Superior temporal gyrus (tissue), 1 donor: Measurements from ENCODE around the gene SRP14.

Experiments used
- DNase-seq: peaks from one replicate; pipeline ENCODE4 v3.0.0-alpha.2; 2016; ENCODE audit errors: extremely low spot score

Gene SRP14

DNA sequence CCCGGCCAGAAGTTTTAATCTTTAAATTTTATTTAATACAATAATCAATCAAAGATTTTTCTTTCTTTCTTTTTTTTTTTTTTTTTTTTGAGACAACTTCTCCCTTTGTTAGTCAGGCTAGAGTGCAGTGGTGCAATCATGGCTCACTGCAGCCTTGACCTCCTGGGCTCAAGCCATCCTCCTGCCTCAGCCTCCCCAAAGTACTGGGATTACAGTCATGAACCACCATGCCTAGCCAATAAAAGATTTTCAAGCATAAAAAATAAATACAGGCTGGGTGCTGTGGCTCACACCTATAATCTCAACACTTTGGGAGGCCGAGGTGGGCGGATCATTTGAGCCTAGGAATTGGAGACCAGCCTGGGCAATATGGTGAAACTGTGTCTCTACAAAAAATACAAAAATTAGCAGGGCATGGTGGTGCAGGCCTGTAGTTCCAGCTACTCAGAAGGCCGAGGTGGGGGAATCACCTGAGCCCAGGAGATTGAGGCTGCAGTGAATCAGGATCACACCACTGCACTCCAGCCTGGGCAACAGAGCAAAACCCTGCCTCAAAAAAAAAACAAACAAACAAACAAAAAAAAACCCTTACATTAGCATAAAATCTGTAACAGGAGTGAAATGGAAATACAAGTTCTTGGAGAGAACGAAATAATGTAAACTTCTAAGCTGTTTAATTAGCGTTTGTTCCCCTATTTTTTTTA lies 29.1 kb upstream of the SRP14 start:
- no peak for DNase-seq

DNA sequence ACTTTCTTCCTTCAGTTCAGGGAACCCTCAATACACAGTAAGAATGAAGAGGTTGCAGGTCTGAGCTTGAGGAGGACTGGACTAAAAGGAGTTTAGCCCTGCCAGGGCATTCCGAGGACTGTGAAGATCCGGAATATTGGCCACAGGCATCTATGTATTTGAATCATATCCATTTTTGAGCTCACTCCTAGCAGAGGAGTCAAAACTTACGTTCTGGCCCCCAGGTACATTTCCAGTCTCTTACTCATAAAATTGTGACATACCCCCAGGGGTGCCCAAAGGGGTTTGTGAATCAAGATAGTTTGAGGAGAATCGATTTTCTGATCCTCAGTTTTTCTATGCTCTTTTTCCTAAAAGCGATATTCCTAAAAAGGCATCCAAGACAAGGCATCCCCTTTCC lies 27.6 kb upstream of the SRP14 start:
- no peak for DNase-seq

- no peak for DNase-seq
Measured at GRCh38 chr15:40065166-40065565, 26.2 kb upstream of the SRP14 start.

DNA sequence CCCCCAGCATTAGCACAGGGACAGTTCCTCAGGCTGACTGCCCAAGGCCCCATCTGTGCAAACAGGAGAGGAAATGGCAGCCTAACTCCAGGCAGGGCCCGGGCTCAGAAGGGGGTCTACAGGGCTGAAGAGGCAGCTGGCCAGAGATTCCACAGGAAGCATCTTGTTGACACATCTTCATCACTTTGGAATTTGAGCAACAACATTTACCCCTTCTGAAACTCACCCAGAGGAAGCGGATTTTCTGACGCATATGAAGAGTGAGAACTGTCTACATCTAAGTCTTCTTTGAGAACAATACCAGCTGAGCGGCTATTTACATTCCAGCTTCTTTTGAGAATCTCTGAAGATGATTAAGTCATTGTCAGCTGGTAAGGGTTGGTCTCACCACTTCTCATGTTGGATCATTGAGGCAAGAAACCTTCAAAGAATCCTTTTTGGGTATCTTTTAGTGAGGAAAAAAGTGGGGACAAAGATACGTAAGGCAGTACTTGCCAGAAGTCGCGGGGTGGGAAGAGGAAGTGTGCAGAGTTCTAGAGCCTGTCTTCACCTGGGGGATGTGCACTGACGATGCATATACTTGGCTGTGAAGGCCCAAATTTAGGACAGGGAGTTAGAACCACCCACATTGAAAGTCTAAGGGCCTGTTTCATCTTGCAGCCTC lies 25.4 kb upstream of the SRP14 start:
- DNase-seq: no peak

DNA sequence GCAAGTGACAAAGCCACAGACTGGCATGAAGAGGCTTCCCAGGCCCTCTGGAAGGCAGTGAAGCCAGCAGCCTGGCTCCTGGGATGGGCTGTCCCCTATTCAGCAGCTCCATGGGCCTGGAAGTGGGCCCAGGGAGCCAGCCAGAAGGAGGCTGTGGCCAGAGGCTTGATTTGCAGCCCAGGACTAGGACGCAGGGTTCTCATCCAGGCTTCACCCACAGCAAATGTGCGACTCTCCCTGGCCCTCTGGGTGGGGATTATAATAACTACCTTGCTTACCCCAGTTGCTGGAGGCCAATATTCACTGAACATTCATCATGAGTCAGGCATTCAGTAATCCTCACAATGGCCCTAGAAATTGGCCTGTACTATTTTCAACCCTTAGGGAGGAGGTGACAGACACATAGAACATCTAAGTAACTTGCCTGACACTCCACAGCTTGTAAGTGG lies 24.6 kb upstream of the SRP14 start:
- DNase-seq: no peak

GRCh38 chr15:40062816-40063562 lies 24.0 kb upstream of the SRP14 start:
- no peak for DNase-seq

- DNase-seq: no peak
Measured at GRCh38 chr15:40061212-40061901, 22.4 kb upstream of the SRP14 start.

- DNase-seq: no peak
Measured at GRCh38 chr15:40060236-40060961, 21.4 kb upstream of the SRP14 start.

GRCh38 chr15:40059821-40060220 lies 20.8 kb upstream of the SRP14 start:
- no peak for DNase-seq

- no peak for DNase-seq
Measured at GRCh38 chr15:40058476-40059140, 19.6 kb upstream of the SRP14 start.

DNA sequence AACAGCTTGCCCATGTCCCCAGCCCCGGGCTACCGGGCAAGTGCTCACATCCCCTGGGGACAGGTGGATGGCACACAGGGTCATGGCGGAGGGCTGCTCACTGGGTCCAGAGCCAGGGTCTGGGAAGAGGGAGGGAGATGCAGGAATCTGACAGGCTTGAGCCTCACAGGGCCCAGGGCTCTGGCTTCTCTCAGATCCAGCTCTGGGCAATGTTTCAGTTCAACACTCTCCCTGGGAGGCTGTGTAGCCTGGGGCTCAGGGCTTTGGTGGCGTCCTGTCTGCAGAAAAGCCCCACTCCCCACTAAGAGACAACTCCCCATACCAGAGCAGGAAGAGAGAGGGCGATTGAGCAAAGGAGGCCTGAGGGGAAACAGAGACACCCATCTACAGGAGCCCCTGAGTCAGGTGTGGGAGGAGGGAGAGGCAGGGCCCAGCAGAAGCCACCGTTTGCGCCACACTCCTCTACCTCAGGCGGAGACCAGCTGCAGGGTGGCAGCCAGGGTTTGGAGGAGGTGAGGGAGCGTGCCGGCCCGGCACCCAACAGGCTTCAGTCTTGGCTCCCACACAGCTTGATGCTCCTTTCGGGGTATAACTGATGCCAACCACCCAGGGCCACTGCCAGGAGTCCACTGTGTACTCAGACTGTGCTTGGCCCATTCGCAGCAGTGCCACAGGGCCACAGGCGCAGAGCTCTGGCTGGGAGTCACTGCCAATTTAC lies 16.8 kb upstream of the SRP14 start:
- DNase-seq: no peak

GRCh38 chr15:40054855-40055575 lies 16.0 kb upstream of the SRP14 start:
- no peak for DNase-seq

DNA sequence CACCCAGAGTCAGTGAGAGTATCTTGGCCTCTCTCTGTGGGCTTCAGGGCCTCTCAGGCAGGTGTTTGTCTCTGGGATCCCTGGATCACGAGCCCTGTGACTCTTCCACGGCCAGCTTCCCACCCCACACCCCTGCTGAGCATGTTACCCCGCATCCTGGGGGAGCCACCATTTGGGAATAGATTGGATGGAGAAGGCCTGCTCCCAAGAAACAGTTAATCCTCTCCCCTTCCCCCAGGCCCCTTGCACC lies 15.5 kb upstream of the SRP14 start:
- no peak for DNase-seq

- DNase-seq: no peak
Measured at GRCh38 chr15:40053831-40054604, 15.0 kb upstream of the SRP14 start.

- no peak for DNase-seq
Measured at GRCh38 chr15:40053079-40053830, 14.3 kb upstream of the SRP14 start.

- no peak for DNase-seq
Measured at GRCh38 chr15:40052604-40053003, 13.6 kb upstream of the SRP14 start.

GRCh38 chr15:40051616-40052415 lies 12.8 kb upstream of the SRP14 start:
- DNase-seq: no peak
